AG04450 (cell line): ENCODE data around the gene IL1RAPL2. TPM values are rescaled to one million over a fixed set of nuclear protein-coding genes. Genes with fewer than 3 reads are reported as not detected.

ENCODE experiments used
- CTCF ChIA-PET: fragments of 300-600, 350-600 bp; formaldehyde crosslinking; extraction: SDS; loops from one replicate; lab custom pipeline; 2022; ENCODE audit warnings: antibody characterized with exemption, inconsistent platforms; lab: Charles Lee
- POLR2A ChIA-PET: fragments of 350-600 bp; formaldehyde crosslinking; extraction: SDS; loops from one replicate; lab custom pipeline; 2021; ENCODE audit warnings: antibody characterized with exemption, inconsistent platforms; lab: Yijun Ruan, JAX
- DNase-seq: peaks from one replicate; pipeline ENCODE4 v3.0.0-alpha.2; 2011; ENCODE audit warnings: low read depth, low spot score
- H3K27ac ChIP-seq: one replicate; pipeline ENCODE4 v1.5.1; 2012; ENCODE audit warnings: low read depth, low read length, control low read depth
- H3K27me3 ChIP-seq: one replicate; pipeline ENCODE4 v1.6.0; 2012; ENCODE audit warnings: low read length; ENCODE audit not compliant: control insufficient read depth, insufficient read depth
- H3K4me3 ChIP-seq: 2 replicates; pipeline ENCODE4 v1.5.1; 2011; ENCODE audit warnings: mild to moderate bottlenecking, low read depth, low read length, control low read depth
- H3K9me3 ChIP-seq: 2 replicates; pipeline ENCODE4 v1.5.1; 2012; ENCODE audit warnings: low read length; ENCODE audit not compliant: control insufficient read depth, insufficient read depth
- CTCF ChIP-seq: IDR thresholded peaks from 2 replicates; pipeline ENCODE4 v1.5.1; 2011; ENCODE audit warnings: low read depth, low read length, control low read depth, inconsistent platforms
- polyA plus RNA-seq: library from polyadenylated mRNA; depleted of rRNA; stranded (reverse); fragments of >200 nt; gene quantifications from 2 replicates; pipeline ENCODE4 v1.2.3, GENCODE V29; 2011

Gene IL1RAPL2
- polyA plus RNA-seq, 1 experiment = 0.71 TPM

GRCh38 chrX:105134273-105134672 is 568.3 kb downstream of the IL1RAPL2 start:
- ChIA-PET CTCF (no interaction called here), POLR2A (no interaction called here)
- no peak for DNase-seq
- Histone ChIP-seq H3K4me3 (no peak overlapping the region), H3K27ac (no peak overlapping the region), H3K9me3 (no peaks in the 10 kb centered on the region), H3K27me3 (no peaks in the 10 kb centered on the region)
- no peak for TF ChIP-seq CTCF

GRCh38 chrX:105136786-105137185 is 570.8 kb downstream of the IL1RAPL2 start:
- Histone ChIP-seq H3K27ac (no peak overlapping the region), H3K27me3 (no peaks in the 10 kb centered on the region), H3K9me3 (no peaks in the 10 kb centered on the region), H3K4me3 (no peak overlapping the region)
- no peak for TF ChIP-seq CTCF
- DNase-seq = no peak
- POLR2A ChIA-PET = no interaction called here
- CTCF ChIA-PET = no interaction called here

- Histone ChIP-seq H3K4me3 (no peak overlapping the region), H3K27ac (no peak overlapping the region), H3K9me3 (no peaks in the 10 kb centered on the region), H3K27me3 (no peaks in the 10 kb centered on the region)
- DNase-seq = no peak
- ChIA-PET POLR2A (no interaction called here), CTCF (no interaction called here)
- no peak for TF ChIP-seq CTCF
These were observed 584.0 kb downstream of the IL1RAPL2 start for GRCh38 chrX:105150036-105150435.

GRCh38 chrX:105150557-105150956 is 584.6 kb downstream of the IL1RAPL2 start:
- ChIA-PET POLR2A (no interaction called here), CTCF (no interaction called here)
- TF ChIP-seq CTCF = no peak
- Histone ChIP-seq H3K9me3 (no peaks in the 10 kb centered on the region), H3K27me3 (no peaks in the 10 kb centered on the region), H3K4me3 (no peak overlapping the region), H3K27ac (no peak overlapping the region)
- no peak for DNase-seq

- no peak overlapping the region for H3K27ac ChIP-seq
- no peaks in the 10 kb centered on the region for H3K27me3 ChIP-seq
- no peak overlapping the region for H3K4me3 ChIP-seq
- no peaks in the 10 kb centered on the region for H3K9me3 ChIP-seq
- no peak for DNase-seq
- TF ChIP-seq CTCF = no peak
- ChIA-PET POLR2A (no interaction called here), CTCF (no interaction called here)
These were observed 601.2 kb downstream of the IL1RAPL2 start for GRCh38 chrX:105167233-105167632.
